ENCODE measurements around the gene ZNF804A.
"Not testable (repeated sequence)": the region's sequence is repeated elsewhere in the genome, so short reads cannot be mapped to it uniquely, and the experiment has no call there.

ZNF804A gene

GRCh38 chr2:184835398-184835715 is 237.0 kb downstream of the ZNF804A start:
- DNase-seq: no peak

- DNase-seq: no peak
Measured at GRCh38 chr2:184847331-184847730, 249.0 kb downstream of the ZNF804A start.

GRCh38 chr2:184849516-184849915 is 251.2 kb downstream of the ZNF804A start:
- no peak for DNase-seq

- no peak for DNase-seq
Measured at GRCh38 chr2:184851576-184851975, 253.2 kb downstream of the ZNF804A start.

- DNase-seq: no peak
Measured at GRCh38 chr2:184859187-184859586, 260.9 kb downstream of the ZNF804A start.

- no peak for DNase-seq
Measured at GRCh38 chr2:184860744-184861143, 262.4 kb downstream of the ZNF804A start.

- DNase-seq: no peak
Measured at GRCh38 chr2:184875212-184875611, 276.9 kb downstream of the ZNF804A start.

- DNase-seq: no peak
Measured at GRCh38 chr2:184875911-184876310, 277.6 kb downstream of the ZNF804A start.

- DNase-seq: no peak
Measured at GRCh38 chr2:184877909-184878308, 279.6 kb downstream of the ZNF804A start.

GRCh38 chr2:184879671-184880070 is 281.3 kb downstream of the ZNF804A start:
- peak; percentile 62 for DNase-seq

- not testable (repeated sequence) for DNase-seq
Measured at GRCh38 chr2:184886585-184886984, 288.3 kb downstream of the ZNF804A start.

- DNase-seq: no peak
Measured at GRCh38 chr2:184890311-184890710, 292.0 kb downstream of the ZNF804A start.

- DNase-seq: no peak
Measured at GRCh38 chr2:184904991-184905390, 306.7 kb downstream of the ZNF804A start.

- no peak for DNase-seq
Measured at GRCh38 chr2:184906160-184906559, 307.8 kb downstream of the ZNF804A start.

- peak; percentile 19 for DNase-seq
Measured at GRCh38 chr2:184906709-184907108, 308.4 kb downstream of the ZNF804A start.

GRCh38 chr2:184908966-184909365 is 310.6 kb downstream of the ZNF804A start:
- no peak for DNase-seq

- DNase-seq: no peak
Measured at GRCh38 chr2:184920451-184920965, 322.2 kb downstream of the ZNF804A start.

- DNase-seq: no peak
Measured at GRCh38 chr2:184921676-184922075, 323.3 kb downstream of the ZNF804A start.

GRCh38 chr2:184923751-184924150 is 325.4 kb downstream of the ZNF804A start:
- peak; percentile 9 for DNase-seq

- DNase-seq: no peak
Measured at GRCh38 chr2:184927040-184927439, 328.7 kb downstream of the ZNF804A start.

- no peak for DNase-seq
Measured at GRCh38 chr2:184936761-184937160, 338.4 kb downstream of the ZNF804A start.

- DNase-seq: no peak
Measured at GRCh38 chr2:184938221-184938985, 340.1 kb downstream of the ZNF804A start.

GRCh38 chr2:184945326-184945725 is 347.0 kb downstream of the ZNF804A start:
- DNase-seq: no peak

GRCh38 chr2:184945824-184946223 is 347.5 kb downstream of the ZNF804A start:
- no peak for DNase-seq

GRCh38 chr2:184956856-184957255 is 358.5 kb downstream of the ZNF804A start:
- DNase-seq: no peak
